NCI-H1105 (cell line): ENCODE results near the gene OR10G3.

Experiments used
- DNase-seq: peaks from one replicate; lab custom pipeline; 2025; lab: John Stamatoyannopoulos, UW

OR10G3 gene

GRCh38 chr14:21535545-21536417 lies 44.1 kb downstream of the OR10G3 start:
- no peak for DNase-seq

GRCh38 chr14:21534576-21534975 lies 45.3 kb downstream of the OR10G3 start:
- no peak for DNase-seq

GRCh38 chr14:21533294-21533693 lies 46.6 kb downstream of the OR10G3 start:
- DNase-seq = no peak

GRCh38 chr14:21529515-21529914 lies 50.4 kb downstream of the OR10G3 start:
- no peak for DNase-seq

- no peak for DNase-seq
Measured at GRCh38 chr14:21528381-21529348, 51.2 kb downstream of the OR10G3 start.

GRCh38 chr14:21527318-21527679 lies 52.6 kb downstream of the OR10G3 start:
- no peak for DNase-seq

GRCh38 chr14:21526672-21527317 lies 53.1 kb downstream of the OR10G3 start:
- peak; percentile 42 for DNase-seq

- DNase-seq = peak; percentile 93
Measured at GRCh38 chr14:21525962-21526671, 53.8 kb downstream of the OR10G3 start, which contains the start of gene SALL2. SALL2 (minus strand) TSS chr14:21526346; CDS start chr14:21526127, 219 bp downstream.

GRCh38 chr14:21525571-21525961 lies 54.3 kb downstream of the OR10G3 start:
- no peak for DNase-seq

- no peak for DNase-seq
Measured at GRCh38 chr14:21524575-21525490, 55.0 kb downstream of the OR10G3 start.

GRCh38 chr14:21523203-21523602 lies 56.7 kb downstream of the OR10G3 start:
- no peak for DNase-seq

GRCh38 chr14:21521501-21521900 lies 58.4 kb downstream of the OR10G3 start:
- no peak for DNase-seq

- DNase-seq = no peak
Measured at GRCh38 chr14:21520767-21521166, 59.1 kb downstream of the OR10G3 start.

GRCh38 chr14:21518725-21519124 lies 61.2 kb downstream of the OR10G3 start:
- no peak for DNase-seq
